HG03025 (cell line): ENCODE results near the gene OGFOD1.
"Not testable (repeated sequence)": the region's sequence is repeated elsewhere in the genome, so short reads cannot be mapped to it uniquely, and the experiment has no call there.

Experiments
- ATAC-seq: cut with Tn5 transposase; IDR thresholded peaks from one replicate; pipeline ENCODE4 v1.9.1; 2021; ENCODE audit warnings: mild to moderate bottlenecking, moderate library complexity; ENCODE audit not compliant: unreplicated experiment, low FRiP score

OGFOD1 gene

DNA sequence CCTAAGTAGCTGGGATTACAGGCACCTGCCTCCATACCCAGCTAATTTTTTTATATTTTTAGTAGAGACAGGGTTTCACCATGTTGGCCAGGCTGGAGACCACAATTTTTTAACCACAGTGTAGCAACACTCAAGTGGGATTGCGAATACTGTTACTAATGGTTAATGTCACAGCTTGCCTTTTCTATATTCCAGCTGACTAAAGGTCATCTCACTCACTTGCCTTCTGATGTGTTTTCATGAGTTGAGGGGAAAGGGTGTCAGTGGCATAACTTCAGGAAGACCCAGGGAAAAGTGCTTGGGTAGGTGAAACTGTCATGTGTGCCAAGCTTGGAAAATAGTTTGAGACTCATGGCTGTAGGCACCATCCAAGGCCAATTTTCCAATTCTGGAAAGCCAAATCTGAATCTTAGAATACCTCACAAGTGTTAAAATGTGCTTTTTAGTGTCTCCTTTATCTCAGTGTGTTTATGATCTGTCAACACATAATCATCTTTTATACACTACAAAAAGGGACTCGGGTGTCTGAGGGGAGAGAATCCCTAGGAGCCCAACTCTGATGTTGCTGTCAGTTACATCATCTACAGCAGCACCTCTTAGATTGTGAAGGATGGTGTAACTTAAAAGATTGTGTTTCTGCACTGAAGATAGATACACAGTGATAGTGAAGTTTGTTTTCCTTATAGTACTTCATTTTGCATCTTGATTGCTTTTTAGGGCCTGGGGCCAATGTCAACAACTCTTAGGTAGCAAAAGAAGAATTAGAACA is 27.1 kb downstream of the OGFOD1 start:
- ATAC-seq: no peak

DNA sequence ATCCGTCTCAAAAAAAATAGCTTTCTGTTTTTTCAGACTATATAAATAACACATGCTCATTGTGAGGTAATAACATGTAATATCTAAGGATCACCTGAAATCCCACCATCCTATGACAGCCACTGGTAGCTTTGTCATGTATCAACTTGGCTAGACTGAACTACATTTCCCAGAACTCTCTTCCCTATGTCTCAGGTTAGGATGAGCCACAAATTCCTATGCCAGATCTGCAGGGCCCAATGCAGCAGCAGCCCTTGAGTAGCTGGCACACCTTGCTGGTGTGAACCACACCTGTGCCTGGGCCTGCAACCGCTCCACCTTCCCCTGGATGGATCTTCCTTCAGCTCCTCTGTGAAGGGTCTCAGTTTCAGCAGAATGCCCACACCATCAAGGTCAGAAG is 28.1 kb downstream of the OGFOD1 start:
- ATAC-seq: no peak

DNA sequence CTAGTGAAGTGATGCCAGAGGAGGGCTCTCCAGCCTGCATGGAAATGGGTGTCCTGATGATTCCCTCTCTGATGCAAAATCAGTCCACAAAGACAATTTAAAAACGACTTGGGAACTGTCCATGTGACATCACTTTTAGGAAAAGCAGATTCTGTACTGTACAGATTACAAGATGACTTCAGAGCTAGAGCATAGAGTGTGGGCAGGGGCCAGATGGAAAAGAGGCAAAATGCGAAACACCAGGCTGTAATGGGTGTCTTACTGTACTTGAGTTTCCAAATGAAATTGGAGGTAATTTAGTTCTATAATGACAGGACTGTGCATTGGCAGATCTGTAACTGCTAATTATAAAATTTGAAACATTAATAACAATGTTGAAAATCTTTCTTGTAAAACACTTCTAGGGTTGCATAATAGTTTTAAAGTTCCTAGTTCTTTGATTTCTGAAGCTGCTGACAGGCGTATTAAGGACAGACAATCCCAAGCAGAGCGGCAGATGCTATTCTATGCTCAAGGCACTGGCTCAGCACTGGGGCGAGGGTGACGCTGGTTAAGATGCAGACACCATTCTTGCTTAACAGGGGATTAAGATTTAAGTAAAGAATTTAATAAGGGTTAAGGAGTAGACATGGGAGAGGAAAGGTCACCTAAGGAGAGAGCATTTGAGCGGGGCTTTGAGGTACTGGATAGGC is 29.6 kb downstream of the OGFOD1 start:
- no peak for ATAC-seq

DNA sequence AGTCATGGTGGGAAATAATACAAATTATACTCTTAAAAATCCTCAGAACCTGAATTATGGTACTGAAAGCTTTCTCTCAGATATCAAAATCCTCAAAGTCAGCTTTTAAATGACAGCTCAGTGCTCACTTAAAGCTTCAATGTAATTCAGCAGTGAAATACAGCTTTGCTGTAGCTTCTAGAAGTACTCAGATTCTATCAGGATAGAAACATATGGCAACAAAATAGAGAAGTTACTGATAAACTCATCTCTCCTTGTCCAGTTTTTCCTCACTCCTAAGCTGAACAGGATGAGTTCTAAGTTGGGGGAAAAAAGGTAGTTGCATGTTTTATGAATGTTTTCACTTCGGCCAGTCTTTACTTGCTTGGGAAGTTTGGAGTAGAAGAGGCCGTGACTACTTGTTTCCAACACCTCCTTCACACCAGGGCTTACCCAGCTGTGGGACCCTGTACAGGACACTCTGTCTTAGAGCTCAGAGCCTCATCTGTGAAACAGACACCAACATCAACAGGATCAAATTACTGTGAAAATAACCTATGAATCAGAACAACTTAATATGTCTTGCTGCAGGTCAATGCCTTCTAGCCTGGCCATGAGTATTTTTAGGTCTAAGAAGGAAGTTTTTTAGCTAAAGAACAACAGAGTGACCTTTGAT is 30.2 kb downstream of the OGFOD1 start:
- ATAC-seq: no peak

DNA sequence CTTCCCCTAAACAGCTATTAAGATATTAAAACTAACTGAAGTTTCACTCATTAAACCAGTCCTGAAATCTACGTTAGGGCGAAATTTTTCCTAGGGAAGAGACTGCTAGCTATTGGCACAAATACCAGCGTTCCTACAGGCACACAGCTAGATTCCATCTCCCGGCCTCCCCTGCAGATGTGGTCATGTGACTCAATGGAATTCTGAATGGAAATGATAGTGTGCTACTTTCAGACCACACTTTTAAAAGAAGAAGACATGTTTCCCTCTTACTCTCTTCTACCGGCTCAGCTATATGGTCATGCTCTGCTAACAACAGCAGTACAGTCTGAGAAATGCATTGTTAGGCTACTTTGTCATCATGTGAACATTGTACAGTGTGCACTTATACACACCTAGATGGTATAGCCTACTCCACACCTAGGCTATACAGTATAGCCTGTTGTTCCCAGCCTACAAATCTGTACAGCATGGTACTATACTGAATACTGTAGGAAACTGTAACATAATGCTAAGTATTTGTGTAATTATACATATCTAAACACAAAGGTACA is 31.4 kb downstream of the OGFOD1 start:
- no peak for ATAC-seq

DNA sequence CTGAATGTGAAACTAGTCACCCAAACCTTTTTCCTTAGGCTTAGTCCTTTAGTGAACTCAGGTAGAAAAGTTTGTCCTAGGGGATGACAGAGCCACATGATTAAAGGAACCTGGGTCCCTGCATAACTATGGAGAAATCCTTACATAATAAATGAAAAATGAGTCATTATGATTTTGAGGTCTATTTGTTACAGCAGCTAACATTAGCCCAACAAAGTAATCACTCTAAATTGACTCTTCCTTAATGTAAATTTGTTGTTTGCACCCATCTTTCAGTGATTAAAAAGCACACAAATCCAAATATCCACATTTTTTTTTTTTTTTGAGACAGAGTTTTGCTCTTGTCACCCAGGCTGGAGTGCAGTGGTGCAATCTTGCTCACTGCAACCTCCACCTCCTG is 32.0 kb downstream of the OGFOD1 start:
- ATAC-seq: no peak

DNA sequence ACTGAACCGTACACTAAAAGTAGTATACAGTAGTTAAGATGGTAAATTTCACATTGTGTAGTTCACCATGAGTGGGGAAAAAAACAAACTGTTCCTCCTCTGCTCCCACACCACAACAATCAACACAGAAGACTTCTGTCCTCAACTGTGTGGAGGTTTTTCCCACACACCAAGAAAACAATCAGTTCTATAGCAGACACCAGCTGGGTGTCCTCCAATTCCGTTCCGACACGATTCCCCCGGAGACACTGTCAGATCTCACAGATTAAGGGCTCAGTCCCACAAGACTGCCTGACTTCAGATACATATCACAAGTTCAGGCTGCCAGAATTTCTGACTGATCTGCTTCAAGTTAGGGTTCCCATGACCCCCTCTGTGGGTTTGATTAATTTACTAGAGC is 36.7 kb downstream of the OGFOD1 start:
- no peak for ATAC-seq

DNA sequence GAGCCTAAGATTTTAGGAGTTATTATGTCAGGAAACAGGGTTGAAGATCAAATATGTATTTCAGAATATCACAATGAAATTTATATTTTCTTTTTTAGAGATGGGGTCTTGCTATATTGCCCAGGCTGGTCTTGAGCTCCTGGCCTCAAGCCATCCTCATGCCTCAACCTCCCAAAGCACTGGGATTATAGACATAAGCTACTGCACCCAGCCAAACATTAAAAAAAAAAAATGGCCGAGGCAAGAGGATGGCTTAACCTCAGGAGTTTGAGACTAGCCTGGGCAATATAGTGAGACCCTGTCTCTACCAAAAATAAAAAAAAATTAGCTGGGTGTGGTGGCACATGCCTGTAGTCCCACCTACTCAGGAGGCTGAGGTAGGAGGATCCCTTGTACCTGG is 37.5 kb downstream of the OGFOD1 start:
- not testable (repeated sequence) for ATAC-seq

DNA sequence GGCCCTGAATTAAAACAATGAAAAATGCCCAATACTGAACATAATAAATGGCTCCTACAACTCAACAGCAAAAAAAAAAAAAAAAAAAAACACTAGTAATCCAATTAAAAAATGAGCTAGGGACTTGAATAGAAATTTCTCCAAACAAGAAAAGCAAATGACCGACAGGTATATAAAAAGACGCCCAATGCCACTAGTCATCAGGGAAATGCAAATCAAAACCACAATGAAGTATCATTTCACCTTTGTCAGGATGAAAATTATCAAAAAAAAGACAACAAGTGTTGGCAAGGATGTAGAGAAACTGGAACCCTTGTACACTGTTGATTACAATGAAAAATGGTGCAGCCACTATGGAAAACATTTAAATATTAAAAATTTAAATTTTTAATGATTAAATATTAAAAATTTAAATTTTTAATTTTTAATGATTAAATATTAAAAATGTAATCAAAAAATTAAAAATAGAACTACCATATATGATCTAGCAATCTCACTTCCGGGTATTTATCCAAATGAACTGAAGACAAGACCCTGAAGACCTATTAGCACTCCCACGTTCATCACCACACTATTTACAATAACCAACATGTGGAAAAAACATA is 40.4 kb downstream of the OGFOD1 start:
- no peak for ATAC-seq

DNA sequence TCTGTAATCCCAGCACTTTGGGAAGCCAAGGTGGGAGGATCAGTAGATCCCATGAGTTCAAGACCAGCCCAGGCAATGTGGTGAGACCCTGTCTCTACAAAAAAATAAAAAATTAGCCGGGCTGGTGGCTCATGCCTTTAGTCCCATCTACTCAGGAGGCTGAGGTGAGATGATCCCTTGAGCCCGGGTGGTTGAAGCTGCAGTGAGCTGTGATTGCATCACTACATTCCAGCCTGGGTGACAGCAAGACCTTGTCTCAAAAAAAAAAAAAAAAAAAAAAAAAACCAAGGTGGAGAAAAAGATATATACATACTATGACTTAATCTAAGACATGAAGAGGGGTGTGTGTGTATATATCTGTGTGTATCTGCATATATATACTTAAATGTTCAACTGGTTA is 41.8 kb downstream of the OGFOD1 start:
- ATAC-seq: no peak

DNA sequence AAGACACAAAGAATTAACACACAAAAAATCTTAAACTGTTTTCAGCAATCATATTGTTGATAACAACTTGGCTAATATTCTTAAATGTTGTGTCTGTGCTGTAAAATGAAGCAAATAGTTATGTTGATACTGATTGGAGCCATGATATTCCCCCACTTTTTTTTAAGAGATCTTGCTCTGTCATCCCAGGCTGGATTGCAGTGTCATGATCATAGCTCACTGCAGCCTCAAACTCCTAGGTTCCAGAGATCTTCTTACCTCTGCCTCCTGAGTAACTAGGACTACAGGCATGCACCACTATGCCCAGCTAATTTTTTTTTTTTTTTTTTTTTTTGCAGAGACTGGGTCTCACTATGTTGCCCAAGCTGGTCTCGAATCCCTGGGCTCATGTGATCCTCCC is 42.5 kb downstream of the OGFOD1 start:
- no peak for ATAC-seq

DNA sequence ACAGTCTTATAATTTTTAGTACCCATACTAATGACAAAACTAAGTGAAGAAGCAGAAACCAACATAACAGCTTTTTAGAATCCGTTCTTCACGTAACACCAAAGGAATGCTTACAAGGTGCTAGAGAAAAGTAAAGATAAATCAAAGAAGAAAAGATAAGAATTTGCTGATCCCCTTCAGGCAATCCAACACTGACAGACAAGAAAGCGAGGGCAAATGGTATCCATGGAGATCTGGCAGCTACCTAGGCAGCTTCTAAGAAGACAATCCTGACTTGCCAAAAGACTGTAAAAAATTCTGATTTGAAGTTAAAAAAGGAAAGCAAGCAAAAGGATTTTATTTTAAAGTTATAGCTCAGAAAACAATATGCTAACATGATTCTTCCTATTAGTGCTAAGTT is 53.8 kb downstream of the OGFOD1 start:
- ATAC-seq: no peak

DNA sequence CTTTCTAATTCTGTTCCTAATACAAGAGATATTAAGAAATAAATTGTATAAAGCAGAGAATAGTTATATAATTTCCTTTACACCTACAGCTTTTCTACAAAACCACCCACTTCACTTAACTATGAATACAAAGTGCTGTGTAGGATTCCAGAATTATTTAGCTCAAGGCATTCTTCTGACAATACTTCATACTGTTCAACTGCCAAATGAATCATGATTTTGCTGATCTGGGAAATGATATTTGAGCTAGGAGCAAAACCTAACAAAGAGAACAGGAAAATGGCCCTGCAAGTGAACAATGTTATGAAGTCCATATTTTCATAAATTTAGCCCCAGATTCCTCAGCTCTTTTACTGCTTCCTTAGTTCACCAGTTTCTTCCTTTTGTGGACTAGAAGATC is 55.6 kb downstream of the OGFOD1 start:
- no peak for ATAC-seq

DNA sequence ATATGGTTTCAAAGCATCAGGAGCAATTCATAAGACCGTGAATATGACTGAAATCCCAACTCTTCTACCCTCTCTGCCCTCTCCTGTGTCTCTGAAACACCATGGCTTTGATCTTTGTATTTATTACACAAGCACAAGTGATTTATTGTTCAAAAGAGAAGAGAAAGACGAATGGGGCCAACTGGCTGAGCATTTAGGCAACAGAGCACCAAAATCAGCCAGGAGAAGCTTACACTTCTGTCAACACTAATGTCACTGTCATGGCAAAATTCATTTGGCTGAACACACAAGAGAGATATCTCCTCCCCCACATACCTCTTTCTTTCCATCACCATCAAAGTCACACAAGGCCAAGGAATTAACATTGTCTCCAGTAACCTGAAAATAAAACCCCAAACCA is 59.2 kb downstream of the OGFOD1 start:
- ATAC-seq: no peak

DNA sequence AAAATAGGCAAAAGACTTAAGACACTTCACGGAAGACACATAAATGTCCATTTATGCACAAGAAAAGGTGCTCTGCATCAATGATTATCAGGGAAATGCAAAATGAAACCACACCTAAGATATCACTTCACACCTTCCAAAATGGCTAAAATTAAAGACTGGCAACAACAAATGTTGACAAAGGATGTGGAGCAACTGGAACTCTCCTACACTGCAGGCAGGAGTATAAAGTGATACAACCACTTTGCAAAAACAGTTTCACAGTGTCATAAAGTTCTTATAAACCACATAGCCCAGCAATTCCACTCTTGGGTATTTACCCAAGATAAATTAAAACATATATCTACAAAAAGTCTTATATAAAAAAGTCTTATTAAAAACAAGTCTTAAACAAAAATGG is 60.7 kb downstream of the OGFOD1 start:
- no peak for ATAC-seq

DNA sequence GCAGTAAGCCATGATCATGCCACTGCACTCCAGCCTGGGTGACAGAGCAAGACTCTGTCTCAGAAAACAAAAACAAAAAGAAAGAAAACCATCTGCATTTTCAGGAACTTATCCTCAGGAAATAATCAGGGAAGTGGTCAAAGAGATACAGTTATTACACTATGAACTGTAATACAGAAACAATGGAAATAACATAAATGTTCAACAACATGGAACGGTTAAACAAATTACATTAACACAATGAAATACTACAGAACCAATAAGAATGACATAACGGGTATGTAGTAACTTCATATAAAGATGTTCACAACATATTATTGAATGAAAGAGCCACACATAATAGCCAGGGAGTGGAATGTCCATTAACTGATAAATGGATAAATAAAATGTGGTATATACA is 61.7 kb downstream of the OGFOD1 start:
- no peak for ATAC-seq

DNA sequence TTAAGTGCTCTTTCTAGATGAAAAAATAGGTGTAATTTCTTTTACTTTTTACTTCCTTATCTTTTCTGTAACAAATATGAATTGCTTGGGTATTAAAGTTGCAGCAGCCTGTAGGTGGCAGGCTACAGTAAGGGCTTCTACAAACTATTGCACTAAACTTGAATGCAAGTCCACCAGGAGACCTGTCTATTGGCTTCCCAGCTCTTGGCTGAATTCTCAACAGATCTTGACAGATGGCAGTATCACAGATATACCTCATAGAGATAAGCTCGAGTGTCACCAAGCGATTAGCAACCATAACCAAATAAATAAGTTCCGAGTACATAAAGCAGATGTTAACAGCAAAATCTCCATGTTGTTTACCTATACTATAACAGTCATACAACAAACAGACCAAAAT is 62.6 kb downstream of the OGFOD1 start:
- no peak for ATAC-seq

DNA sequence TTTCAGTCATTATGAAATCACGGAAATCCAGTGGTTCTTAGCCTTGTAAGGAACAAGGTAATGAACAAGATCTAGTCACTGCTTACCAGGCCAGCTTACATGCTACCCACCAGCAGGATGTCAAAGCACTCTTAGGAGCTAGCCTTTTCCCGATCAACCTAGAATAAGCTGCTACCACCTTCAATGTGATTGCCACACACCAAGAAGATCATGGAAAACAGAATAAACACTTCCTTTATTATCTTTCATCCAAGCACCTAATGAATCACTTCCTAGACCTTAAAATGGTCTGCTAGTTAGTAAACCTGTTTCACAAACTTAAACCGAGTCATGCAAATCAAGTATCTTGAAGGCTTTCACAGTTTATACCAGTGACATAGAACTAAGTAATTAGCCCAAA is 63.5 kb downstream of the OGFOD1 start:
- ATAC-seq: no peak

DNA sequence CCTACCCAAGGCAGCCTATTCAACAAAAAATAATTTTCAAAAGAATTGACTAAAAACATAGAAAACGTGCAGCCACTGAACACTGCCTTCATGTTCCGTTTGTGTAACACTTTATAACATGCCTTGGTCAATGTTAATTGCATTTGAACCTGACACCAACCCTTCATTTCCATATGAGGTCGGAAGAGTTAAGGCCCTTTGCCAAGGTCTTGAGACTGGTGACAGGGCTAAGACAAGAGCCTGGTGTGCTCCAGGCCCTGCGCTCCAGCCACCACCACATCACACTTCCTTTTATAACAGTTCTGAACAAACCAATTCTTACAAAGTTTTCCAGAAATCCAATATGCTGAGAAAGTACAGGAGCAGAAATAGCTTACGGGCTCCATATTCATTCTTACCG is 64.3 kb downstream of the OGFOD1 start:
- no peak for ATAC-seq

DNA sequence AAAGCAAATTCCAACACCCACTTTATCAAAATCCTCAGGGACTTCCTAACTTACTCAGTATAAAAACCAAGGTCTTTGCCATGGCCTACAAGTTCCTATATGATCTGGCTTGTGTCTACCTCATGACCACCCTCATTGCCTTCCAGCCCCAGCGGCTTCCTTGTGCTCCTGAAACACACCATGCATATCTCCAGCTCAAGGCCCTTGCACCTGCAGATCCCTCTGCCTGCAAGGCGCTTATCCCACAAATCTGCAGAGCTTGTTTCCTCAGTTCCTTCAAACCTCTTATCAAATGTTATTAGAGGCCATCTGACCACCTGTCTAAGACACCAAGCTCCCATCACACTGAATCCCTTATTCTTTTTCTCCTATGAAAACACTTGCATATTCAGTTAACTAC is 65.9 kb downstream of the OGFOD1 start:
- no peak for ATAC-seq

DNA sequence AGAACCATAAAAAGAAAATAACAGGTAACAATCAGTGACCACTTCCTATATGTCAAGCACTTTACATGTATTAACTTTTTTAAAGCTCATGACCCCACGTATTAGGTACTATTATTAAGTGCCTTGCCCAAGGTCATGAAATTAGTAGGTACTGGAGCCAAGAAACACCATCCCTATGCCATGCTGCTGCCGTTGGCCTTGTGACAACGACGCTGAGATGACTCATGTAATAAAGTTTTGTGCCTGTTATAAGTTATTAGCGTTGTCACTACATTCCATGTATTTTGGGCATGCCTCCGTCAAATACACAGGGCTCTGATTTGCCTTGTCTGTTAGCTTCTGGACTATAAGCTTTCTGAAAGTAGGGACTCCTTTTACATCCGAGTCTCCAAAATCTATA is 67.1 kb downstream of the OGFOD1 start:
- no peak for ATAC-seq
